ENCODE results near the gene SMPD1.
A peak's percentile ranks its signal among the peaks of the same experiment; 100 is the strongest.
"Not testable (repeated sequence)": the region's sequence is repeated elsewhere in the genome, so short reads cannot be mapped to it uniquely, and the experiment has no call there.

SMPD1 gene

DNA sequence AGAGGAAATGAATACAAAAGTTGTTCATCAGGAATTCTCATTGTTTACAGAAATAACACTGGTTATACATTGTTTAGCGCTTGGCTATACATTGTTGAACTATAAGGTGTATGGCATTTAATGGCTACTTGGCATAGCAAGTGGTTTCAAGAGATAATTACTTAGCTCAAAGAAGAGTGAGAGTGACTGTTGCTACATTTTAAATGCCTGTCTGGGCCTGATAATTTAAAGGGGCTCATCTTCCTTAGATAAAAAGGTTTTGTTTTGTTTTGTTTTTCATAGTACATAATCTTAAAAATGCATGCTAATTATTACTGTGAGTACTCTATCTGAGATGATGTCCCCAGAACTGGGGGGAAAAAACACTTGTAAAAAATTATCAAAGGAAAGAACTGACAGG lies 1.5 kb upstream of the SMPD1 start:
- no peak for DNase-seq (ENCODE audit: low read depth in 2 of 2)

DNA sequence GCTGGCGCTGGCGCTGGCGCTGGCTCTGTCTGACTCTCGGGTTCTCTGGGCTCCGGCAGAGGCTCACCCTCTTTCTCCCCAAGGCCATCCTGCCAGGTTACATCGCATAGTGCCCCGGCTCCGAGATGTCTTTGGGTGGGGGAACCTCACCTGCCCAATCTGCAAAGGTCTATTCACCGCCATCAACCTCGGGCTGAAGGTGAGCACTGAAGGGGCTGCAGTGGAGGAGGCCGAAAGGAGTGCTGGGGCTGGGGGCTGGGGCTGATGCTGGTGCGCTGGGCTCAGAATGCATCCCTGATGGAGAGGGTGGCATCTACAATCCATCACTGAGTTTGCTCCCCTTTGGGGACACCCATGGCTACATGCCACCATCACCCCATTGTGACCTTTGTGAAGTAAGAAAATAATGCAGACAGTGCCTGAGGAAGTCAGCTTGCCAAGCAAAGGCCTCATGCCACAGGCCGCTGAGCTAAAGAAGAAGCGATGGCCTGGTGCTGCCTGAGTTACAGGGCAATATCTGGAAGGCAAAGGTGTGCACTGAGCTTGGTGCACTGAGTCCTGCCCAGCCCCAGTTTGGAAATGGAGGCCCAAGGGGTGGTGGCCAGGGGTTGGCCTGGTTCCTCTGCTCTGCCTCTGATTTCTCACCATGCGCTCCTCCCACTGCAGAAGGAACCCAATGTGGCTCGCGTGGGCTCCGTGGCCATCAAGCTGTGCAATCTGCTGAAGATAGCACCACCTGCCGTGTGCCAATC lies 620 bp downstream of the SMPD1 start:
- no peak for DNase-seq (ENCODE audit: low read depth in 2 of 2)

DNA sequence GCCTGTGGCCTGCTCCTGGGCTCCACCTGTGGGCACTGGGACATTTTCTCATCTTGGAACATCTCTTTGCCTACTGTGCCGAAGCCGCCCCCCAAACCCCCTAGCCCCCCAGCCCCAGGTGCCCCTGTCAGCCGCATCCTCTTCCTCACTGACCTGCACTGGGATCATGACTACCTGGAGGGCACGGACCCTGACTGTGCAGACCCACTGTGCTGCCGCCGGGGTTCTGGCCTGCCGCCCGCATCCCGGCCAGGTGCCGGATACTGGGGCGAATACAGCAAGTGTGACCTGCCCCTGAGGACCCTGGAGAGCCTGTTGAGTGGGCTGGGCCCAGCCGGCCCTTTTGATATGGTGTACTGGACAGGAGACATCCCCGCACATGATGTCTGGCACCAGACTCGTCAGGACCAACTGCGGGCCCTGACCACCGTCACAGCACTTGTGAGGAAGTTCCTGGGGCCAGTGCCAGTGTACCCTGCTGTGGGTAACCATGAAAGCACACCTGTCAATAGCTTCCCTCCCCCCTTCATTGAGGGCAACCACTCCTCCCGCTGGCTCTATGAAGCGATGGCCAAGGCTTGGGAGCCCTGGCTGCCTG lies 1.4 kb downstream of the SMPD1 start:
- no peak for DNase-seq (ENCODE audit: low read depth in 2 of 2)

DNA sequence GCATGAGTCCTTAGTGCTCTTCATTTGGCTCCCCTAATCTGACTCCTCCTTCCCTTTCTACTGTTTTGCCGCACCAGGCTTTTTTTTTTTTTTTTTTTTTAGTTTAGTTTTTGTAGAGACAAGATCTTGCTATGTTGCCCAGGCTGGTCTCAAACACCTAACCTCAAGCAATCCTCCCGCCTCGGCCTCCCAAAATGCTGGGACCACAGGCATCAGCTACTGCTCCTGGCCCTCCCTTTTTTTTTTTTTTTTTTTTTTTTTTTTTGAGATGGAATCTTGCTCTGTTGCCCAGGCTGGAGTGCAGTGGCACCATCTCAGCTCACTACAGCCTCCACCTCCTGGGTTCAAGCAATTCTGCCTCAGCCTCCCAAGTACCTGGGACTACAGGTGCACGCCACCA lies 2.0 kb downstream of the SMPD1 start:
- DNase-seq (ENCODE audit: low read depth in 2 of 2): not testable (repeated sequence)

DNA sequence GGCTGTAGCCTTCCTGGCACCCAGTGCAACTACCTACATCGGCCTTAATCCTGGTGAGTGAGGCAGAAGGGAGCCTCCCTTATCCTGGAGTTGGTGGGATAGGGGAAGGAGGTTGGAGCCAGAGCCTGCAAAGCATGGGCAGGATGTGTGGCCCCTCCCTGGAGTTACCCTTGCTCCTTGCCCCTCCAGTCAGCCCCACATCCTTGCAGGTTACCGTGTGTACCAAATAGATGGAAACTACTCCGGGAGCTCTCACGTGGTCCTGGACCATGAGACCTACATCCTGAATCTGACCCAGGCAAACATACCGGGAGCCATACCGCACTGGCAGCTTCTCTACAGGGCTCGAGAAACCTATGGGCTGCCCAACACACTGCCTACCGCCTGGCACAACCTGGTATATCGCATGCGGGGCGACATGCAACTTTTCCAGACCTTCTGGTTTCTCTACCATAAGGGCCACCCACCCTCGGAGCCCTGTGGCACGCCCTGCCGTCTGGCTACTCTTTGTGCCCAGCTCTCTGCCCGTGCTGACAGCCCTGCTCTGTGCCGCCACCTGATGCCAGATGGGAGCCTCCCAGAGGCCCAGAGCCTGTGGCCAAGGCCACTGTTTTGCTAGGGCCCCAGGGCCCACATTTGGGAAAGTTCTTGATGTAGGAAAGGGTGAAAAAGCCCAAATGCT lies 3.9 kb downstream of the SMPD1 start:
- DNase-seq (ENCODE audit: low read depth in 2 of 2): no peak

DNA sequence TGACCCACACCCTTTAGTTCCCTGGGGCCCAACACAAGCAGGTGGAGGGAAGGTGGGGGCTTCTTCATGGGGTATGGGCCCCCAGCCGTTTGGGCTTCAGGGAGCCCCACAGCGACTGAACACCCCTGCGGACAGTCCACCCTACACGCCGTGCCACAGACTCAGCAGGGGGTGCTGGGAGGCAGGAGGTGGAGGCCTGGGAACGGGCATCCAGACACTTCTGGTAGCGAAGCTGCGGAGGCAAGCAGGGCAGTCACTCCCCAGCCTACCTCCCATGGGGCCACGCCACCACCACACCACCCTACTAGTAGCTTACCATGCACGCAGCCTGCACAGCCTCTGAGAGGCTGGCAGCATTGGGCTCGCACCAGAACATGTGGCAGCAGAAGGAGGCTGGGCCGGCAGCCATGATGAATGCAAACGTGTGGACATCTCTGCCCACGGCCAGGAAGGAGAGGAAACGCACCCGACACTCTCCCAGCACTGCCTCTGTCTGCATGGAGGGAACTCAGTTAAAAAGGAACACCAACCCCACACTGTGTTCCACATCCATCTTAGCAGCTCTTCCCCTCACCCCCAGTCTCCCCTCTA lies 5.3 kb downstream of the SMPD1 start:
- DNase-seq (ENCODE audit: low read depth in 2 of 2): no peak

DNA sequence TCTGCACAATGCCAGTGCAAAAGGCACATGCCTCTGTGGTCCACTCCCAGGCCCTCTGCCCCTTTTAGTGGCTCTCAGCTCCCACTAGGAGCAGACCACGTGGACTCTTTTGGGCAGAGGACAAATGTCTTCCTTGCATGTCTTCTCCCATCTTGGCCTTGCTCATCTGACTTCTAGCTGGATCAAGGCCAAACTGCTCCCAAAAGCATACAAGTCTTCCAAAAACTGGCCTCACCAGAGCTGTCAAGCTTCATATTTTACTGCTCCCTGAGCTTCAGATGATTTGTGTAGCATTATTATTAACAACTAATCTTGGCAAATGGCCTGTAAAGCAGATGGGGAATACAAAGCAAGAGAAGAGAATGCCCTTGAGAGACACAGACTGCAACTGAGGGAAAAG lies 6.9 kb downstream of the SMPD1 start:
- DNase-seq (ENCODE audit: low read depth in 2 of 2): no peak

DNA sequence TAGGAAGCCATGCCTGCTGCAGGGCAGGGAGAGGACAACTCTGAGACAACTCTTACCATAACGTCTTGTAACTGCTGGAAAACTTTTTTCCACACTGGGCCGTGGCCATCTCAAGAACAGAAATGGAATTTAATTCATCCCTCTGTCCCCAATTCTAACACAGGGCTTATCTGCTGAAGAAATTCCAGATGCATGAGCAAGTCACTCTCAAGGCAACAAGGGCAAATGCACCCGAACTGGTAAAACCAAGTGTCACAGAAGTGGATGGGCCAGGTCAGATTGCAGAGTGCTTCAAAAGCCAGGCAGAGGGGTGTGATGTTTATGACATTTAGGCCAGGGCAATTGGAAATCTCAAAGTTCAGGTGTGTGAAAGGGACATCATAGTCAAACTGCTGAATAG lies 7.4 kb downstream of the SMPD1 start:
- DNase-seq (ENCODE audit: low read depth in 2 of 2): no peak

DNA sequence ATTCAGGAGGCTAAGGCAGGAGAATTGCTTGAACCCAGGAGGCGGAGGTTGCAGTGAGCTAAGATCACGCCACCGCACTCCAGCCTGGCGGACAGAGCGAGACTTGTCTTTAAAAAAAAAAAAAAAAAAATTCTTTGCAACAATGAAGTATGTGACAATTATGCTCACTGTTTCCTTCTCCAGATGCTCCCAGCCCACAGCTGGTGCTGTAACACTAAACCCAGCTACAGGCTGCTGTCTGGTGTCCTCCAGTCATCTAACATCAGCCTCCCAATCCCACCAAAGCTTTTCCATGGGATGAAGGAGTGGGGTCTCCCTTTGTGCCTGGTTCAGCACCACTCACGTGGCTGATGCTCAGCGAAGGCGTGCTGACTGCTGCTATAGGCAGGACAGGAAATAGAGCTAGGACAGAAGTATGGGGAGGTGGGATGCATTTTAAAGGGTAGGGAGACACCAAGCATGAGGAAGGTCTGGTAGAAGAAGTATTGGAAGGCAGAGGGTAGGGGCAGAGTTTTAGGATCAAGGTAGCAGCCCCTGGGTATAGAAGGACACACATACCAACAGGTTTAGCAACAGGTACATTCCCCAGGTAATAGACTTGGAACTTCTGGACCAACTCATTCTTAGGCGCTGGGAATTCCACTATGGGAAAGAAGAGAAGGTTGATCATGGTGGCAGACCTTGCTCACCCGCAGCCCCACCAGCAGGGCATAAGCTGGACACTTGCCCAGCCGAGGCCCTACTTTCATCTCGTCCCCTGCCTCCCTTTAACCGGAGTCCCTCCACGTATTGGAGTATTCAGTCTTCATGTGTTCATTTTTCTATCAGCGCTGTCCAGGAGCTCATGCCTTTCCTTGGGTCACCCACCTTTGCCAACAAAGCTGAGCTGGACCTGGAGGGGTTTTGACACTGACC lies 10.4 kb downstream of the SMPD1 start:
- no peak for DNase-seq (ENCODE audit: low read depth in 2 of 2)

DNA sequence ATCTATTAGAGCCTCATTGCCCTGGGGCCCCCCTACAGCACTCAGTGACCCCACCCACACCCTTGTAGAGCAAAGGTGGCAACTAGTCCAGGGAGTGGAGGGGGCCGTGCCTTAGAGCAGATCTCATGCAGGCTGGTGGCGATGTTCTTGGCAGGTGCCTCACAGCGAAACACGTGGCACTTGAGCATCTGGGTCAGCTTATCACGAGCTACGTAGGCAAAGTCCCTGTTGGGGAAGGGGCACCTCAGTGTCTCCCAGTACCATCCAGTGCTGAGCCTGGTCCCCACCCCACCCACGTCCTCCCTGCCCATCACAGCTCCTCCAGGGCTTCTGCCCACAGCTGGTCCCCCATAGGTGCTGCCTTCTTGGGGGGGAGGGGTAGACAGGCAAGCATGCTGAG lies 11.2 kb downstream of the SMPD1 start:
- DNase-seq (ENCODE audit: low read depth in 2 of 2): no peak

DNA sequence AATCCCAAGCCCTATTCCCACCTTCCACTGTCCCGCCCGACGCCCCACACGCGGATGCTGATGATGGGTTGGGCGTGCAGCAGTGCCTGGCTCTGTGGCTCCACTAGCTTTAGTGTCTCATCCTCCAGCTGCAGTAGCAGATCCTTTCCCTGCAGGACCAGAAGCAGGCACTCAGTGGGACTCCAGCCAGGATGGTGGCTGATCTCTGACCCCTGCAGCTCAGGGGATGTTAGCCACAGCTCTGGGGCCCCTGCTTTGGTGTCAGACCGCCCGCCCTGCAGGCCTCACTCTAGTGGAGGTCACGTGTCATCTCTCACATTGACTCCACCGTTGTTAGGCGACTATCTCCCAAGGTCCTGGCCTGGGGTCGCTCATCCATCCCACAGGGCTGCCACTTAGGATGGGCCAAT lies 11.8 kb downstream of the SMPD1 start:
- no peak for DNase-seq (ENCODE audit: low read depth in 2 of 2)

DNA sequence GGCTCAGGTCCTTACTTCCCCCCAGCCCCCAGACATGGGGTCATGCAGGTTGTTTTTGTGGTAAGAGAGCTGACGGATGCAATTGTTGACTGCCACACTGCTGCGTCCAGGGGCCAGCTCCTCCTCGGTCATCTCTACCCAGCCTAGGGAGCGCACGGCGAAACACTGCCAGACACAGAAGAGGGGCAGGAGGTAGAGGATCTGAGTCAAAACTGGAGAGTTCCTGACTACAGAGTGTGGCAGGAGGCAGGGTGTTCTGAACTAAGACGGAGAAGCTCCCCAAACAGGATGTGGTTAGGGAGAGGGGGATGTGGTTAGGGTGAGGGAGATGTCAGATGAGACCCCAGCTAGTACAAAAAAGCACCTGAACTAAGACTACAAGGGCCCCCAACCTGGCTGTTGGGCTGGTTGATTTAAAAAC lies 12.3 kb downstream of the SMPD1 start:
- peak in 1 of 2 donors; percentile 50 for DNase-seq (ENCODE audit: low read depth in 2 of 2)

DNA sequence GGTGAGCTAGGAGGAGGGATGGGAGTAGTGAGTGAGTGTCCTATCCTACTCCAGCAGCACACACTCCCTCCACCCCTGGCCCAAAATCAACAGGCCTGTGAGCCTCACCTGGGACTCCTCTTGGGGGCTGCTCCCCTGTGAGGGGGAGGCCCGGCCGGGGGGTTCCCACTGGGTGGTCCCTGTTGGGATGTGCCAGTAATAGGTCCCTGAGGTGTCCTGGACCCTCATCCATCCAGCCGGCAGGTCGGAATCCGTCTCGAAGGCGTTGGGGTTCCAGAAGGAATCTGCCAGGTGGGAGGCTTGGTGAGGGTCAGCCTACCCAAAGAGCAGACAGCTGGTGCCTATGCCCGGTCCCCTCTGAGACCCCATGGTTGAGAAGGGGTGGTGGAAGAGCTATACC lies 13.3 kb downstream of the SMPD1 start:
- no peak for DNase-seq (ENCODE audit: low read depth in 2 of 2)

DNA sequence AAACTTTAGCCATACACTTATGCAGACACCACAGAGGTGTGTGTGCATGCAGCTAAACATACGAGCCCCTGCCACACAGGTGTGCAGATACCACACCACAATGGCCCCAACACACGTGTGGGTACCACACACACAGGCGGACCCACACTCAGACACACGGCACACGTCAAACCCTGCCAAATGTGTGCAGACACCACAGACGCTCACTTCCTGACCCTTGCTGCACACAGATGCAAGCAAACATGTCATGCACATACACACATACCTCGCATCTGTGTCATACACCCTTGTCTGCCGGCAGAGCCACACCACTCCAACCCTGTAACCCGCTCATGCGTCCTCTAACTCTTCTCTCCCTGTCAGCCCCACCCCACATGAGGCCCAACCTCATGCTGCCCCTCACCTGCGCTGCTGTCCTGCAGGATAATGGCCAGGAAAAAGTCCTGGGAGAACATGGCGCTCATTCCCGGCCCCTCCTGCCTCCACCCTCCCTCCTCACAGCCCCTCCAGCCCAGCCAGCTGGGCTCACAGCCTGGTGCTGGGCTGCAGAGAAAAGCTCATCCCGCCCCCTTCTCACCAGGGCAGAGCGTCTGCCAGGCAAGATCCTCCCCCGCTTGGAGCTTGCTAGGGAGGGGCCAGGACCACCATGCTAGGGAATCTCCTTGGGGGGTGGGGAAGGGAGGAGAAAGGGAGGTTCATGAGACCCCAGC lies 14.2 kb downstream of the SMPD1 start:
- no peak for DNase-seq (ENCODE audit: low read depth in 2 of 2)

DNA sequence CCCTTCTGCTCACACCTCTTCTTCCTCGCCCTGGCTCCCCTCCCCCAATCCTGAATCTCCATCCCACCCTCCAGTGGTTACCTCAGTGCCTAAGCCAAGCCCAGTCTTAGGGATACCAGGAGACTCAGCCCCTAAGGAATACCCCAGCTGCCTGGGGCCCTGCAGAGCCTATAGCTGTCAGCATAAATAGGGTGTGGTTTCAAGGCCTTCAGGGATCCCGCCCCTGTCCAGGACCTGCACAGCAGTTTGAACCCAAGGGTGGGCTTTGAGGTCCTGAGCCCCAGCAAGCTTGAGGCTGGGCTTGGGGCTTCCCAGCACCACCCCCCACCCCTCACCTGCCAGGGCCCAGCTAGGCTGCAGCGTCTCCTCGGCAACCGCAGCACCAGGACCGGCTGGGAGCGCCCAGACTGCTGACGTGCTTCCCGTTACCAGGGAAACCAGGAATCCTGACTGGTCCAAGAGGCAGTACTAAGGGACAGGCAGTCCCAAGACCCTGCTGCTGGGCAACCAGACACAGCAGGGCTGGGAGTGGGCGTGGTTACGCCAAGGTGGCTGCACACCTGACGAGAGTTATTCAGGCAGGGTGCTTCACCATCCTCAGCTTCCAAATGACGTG lies 14.9 kb downstream of the SMPD1 start:
- DNase-seq (ENCODE audit: low read depth in 2 of 2): no peak

DNA sequence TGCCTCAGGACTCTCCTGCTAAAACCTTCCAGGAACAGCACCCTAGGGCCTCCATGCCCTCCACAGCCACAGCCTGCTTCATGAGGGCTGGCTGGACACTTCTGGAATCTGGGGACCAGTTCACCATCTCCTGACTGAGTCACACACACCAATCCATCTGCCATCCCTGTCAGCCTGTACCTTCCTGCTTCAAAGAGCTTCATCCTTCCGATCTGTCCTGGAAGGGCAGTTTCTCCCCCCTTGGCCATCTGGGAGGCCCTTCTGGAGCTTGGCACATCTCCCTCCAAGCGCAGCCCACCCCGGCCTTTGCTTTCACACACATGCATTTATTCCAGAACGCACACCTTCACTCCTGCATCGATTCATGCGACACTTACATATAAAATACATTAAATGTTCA lies 15.6 kb downstream of the SMPD1 start:
- DNase-seq (ENCODE audit: low read depth in 2 of 2): no peak

DNA sequence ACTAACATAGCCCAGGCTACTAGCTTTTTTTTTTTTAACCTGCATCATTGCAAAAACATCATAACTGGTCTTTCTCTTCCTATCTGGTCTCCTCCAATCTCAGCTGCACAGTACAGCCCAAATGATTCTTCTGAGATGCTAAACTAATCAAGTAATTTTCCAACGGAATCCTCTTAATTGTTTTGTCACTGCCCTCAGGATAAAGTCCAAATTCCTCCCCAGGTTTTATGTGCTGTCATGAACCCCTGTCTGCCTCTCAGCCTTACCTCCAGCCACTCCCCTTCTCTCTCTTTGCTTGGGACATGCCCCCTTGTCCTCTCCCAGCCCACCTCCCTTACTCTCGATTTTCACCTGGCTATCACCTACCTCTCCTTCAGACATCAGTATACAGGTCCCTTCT lies 16.1 kb downstream of the SMPD1 start:
- no peak for DNase-seq (ENCODE audit: low read depth in 2 of 2)

DNA sequence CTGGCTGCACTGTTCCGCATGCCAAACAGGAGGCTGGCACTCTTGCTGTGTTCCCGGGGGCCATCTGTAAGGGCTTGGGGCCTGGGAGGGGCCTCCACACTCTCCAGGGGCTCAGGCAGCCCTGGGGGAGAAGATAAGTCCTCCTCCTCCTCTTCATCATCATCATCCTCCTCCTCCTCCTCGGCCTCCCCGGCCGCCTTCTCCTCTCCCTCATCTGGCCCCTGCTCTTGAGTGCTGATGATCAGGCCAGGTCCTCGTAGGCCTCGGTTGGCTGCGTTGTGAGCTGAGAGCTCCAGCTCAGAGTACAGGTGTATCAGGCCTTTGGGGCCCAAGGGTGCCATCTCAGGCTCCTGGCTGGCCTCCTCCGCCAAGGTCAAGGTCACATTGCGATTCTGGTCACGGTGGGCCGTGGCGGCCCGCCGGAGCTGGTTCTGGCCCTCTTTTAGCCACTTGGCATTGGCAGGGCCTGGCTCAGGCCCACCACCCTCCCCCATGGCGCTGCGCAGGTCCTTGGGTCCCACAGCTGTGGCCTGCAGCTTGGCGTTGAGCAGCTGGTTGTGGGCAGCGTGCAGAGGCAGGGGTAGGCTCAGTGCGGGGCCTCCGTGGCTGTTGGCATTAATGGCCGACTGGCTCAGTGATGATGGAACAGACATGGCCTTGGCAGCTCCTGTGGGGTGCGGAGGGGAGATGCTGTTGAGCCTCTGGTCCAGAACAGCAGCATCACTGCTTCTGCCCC lies 20.6 kb downstream of the SMPD1 start:
- no peak for DNase-seq (ENCODE audit: low read depth in 2 of 2)

DNA sequence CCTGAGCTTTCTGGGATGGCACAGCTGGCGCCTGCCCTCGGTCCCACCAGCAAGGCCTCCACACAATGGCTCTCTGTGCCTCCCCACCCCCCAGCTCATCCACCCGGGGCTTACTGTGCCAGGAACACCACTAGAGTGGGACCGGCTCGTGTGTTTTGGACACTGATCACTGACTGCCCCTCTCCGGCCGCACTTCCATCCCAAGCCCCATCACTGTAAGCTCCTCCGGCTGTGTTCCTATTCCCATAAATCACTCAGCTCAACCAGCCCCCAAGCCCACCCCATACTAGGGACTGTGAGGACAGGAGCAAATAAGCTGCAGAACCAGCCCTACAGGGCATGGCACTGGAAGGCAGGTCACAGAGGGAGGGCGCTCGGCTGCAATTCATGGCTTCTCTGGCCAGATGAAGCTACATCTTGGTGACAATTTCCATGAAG lies 21.3 kb downstream of the SMPD1 start:
- no peak for DNase-seq (ENCODE audit: low read depth in 2 of 2)

DNA sequence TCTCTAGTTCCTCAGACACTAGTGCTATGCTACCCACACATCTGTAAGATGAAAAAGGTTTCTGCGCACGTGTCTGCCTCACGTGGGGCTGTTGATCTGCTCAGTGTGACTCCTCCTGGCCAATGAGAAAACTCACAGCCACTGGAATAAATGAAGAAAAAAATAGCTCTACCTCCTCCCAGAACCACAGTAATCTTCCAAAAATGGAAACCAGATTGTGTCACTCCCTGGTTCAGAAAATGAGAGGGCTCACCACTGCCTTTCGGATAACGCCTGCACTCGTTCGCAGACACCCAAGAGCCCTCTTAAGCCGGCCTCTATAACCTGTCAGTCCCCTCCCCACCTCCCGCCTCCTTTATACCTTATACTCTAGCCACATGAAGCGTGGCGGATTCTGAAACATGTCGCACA lies 23.5 kb downstream of the SMPD1 start:
- DNase-seq (ENCODE audit: low read depth in 2 of 2): peak; percentile 44 to 51
